ENCODE measurements around the gene DPYSL5.

GRCh38 chr2:26873286-26873983 is 25.5 kb downstream of the DPYSL5 start:
- no peak for TF ChIP-seq CTCF (IDR thresholded peaks at IDR 0.05)
- TF ChIP-seq EP300 (IDR thresholded peaks at IDR 0.05): no peak
- no peak for TF ChIP-seq JUNB (IDR thresholded peaks at IDR 0.05)
- no peak for TF ChIP-seq MAZ (IDR thresholded peaks at IDR 0.05; ENCODE audit: borderline replicate concordance, low read depth, low read length)
- no peak for TF ChIP-seq POLR2AphosphoS2 (conservative IDR thresholded peaks at IDR 0.05; ENCODE audit: low read length)
- TF ChIP-seq RAD21 (conservative IDR thresholded peaks at IDR 0.05 in 1 of 2, IDR thresholded peaks at IDR 0.05 in 1 of 2): no peak
- TF ChIP-seq POLR2A (IDR thresholded peaks at IDR 0.05; ENCODE audit: low read length): no peak
- TF ChIP-seq ZFP36 (IDR thresholded peaks at IDR 0.05; ENCODE audit: borderline replicate concordance, partially characterized antibody): no peak

All from A549 (cell line).